HG03045 (cell line): ENCODE measurements around the gene EIF4G3.
"Not testable (repeated sequence)": the region's sequence is repeated elsewhere in the genome, so short reads cannot be mapped to it uniquely, and the experiment has no call there.

ENCODE experiments used
- ATAC-seq: cut with Tn5 transposase; IDR thresholded peaks from one replicate; pipeline ENCODE4 v1.9.1; 2021; ENCODE audit warnings: mild to moderate bottlenecking, moderate library complexity; ENCODE audit not compliant: unreplicated experiment

The EIF4G3 gene

DNA sequence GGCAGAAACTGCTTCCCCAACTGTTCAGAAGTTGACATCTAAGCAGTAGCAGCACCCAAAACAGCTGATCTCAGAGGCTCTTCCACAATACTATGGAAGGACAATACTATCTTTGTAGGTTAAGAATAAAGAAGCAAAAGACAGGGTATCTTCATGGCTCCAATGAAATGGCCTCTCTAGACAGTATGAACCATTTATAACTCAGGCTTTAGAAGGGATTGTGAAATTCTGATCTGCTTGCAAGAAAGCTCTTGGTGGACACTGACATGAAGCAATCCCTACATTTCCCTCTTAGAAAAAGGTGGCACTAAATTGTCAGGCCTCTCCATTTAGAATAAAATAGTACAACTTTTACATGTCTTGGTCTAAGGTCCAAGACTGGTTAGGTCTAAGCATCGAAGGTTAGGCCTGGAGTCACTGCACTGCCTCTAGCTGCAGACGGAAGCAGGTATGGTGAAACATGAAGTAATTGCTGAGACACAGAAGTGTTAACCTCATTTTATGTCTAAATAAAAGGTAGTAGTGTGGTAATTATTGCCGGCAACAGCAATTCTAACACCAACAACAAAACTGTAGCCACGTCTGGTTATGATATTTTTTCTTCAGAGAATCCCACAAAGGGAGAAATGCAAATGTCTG lies 339.0 kb downstream of the EIF4G3 start:
- no peak for ATAC-seq

DNA sequence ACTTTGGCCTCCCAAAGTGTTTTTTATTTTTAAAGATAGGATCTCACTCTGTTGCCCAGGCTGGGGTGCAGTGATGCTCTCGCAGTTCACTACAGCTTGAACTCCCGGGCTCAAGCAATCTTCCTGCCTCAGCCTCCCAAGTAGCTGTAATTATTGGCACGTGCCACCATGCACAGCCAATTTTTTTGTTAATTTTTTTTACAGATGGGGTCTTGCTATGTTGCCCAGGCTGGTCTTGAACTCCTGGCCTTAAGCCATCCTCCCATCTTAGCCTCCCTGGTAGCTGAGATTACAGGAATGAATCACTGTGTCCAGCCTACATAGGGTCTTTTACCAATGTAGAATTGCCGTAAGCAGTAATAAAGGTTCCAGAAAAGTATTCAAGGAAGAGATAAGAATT lies 340.5 kb downstream of the EIF4G3 start:
- no peak for ATAC-seq

DNA sequence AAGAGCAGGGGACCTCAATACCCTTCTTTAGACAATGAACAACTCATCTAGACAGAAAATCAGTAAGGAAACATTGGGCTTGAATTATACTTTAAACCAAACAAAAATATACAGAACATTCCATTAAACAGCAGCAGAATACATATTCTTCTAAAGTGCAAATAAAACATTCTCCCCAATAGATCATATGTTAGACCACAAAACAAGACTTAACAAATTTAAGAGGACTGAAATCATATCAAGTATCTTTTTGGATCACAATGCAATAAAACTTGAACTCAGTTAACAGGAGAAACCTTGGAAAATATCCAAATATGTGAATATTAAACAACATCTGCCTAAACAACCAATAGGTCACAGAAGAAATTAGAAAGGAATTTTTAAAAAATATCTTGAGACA lies 341.9 kb downstream of the EIF4G3 start:
- ATAC-seq, result no peak

DNA sequence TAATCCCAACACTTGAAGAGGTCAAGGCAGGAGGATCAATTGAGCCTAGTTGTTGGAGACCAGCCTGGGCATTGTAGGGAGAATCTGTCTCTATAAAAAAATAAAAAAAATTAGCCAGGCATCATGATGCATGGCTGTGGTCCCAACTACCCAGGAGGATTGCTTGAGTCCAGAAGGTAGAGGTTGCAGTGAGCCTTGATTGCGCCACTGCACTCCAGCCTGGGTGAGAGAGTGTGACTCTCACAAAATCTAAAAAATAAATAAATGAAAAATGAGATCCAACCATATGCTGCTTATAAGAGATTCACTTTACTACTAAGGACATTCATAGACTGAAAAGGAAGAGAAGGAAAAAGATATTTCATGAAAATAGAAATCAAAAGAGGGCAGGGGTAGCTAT lies 342.5 kb downstream of the EIF4G3 start:
- ATAC-seq, result no peak

DNA sequence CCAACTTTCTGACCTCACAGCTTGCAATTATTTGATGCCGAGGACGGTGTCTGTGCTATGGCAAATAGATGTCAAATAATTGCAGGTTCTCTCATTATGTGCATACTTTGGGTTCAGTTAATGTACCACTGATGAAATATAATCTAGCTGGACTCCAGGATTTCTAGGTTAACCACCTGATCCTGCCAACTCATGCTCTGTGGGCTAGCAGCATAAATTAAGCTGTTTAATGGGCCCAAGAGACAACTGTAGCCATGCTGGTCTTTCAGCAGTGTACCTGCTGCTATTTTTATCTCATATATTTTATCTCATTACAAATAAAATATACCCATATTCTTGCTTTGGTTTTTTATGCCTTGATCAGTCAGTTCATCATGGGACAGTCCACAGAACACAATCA lies 346.3 kb downstream of the EIF4G3 start:
- ATAC-seq, result no peak

DNA sequence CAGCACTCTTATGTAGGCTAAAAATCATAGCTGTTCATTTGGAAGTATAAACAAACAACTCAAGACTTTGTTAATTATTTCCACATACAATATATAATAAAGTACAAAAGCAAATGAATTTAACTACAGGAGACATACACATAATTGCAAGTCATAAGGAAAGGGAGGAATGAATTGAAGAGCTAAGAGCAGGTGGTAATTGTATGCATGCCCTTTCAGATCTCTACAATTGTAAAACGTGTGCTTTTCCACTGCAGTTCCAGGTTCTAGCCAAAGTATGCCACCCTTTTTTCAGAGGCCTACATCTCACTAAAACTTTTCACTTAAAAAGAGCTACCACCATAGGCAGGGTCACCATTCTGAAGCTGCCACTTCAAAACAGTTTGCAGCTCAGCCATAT lies 346.8 kb downstream of the EIF4G3 start:
- ATAC-seq, result no peak

DNA sequence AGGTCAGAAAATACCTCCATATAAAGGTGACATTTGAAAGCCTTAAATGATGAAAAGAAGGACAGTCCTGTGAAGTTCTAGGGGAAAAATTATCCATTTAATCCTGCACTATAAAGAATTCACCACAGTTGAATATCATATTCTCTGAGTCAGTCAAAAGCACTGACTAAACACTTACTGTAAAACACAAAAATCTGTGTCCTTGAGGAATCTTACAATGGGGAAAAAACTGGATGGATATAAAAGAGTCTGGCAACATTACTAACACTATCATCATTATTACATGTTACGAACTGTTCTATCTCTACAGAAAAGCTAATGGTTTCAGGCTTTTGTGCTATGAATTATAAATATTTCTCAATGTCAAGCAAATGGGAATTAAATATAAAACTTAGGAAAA lies 347.2 kb downstream of the EIF4G3 start:
- ATAC-seq, result no peak

DNA sequence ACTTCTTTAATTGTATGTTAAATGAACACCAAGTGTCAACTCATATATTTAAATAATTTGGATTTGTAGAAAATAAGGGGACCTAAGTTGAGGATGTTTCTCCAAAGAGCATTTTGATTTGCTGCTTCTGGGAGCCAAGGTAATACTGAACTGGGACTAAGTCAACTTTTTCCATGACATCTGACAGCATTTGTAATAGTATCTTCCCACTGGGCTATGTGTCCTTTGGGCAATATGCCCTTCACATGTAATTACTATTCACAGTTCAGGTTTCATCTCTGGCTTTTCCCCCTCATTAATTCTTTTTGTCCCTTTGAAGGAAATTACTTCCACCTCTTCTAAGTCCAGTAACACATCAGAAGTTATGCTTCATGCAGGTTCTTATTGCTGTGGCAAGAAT lies 352.9 kb downstream of the EIF4G3 start:
- no peak for ATAC-seq

DNA sequence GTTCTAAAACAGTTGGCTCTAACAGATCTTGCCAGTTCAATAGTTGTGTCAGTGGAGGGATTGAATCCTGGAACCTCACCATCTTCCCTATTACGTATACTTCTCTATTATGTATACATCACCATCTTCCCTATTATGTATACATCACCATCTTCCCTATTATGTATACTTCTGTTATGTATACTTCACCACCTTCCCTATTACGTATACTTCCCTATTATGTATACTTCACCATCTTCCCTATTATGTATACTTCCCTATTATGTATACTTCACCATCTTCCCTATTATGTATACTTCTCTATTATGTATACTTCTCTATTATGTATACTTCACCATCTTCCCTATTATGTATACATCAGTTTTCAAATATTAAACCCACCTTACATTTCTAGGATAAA lies 355.2 kb downstream of the EIF4G3 start:
- no peak for ATAC-seq

DNA sequence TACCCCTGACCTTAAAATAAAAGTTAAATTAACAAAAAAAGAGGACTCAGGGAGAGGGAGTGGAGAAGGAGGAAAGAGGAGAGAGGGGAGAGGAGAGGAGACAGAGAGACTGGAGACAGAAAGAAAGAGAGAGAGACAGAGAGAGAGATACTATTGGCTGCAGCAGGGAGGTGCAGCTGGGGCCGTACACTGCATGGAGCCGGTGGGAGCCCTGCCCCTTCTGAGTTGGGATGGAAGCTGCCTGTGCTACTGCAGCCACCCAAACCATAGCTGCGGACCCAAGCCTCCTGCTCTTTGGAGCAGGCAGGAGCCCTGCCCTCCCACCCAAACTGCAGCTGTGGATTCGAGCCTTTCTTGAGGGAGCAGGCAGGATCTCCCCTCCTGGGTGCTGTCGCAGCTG lies 356.9 kb downstream of the EIF4G3 start:
- ATAC-seq, result no peak

DNA sequence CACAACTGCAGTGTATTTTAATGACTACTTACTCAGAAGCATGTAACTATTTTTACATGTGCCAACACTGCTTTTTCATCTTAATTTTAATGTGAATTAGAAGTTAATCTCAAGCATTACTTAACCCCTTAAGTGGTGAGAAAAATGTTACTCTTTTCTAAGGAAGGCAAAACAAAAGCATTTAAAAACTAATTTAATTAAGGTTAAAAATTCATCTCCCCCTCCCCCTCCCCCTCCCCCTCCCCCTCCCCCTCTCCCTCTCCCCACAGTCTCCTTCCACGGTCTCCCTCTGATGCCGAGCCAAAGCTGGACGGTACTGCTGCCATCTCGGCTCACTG lies 362.2 kb downstream of the EIF4G3 start:
- no peak for ATAC-seq

DNA sequence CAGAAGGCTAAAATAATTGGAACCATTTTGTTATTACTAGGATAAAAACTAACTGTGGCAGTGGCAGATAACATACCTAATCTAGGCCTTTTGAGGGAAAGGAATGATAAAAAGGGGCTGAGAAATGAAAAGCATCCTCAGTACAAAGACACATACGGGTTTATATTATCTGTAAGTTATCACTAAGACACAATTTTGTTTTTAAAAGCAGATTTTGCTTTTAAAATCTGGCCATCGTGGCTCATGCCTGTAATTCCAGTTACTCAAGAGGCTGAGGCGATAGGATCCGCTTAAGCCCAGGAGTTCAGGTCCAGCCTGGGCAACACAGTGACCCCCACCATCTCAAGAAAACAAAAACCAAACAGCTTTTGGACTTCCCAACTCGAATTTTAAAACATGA lies 364.8 kb downstream of the EIF4G3 start:
- ATAC-seq, result no peak

DNA sequence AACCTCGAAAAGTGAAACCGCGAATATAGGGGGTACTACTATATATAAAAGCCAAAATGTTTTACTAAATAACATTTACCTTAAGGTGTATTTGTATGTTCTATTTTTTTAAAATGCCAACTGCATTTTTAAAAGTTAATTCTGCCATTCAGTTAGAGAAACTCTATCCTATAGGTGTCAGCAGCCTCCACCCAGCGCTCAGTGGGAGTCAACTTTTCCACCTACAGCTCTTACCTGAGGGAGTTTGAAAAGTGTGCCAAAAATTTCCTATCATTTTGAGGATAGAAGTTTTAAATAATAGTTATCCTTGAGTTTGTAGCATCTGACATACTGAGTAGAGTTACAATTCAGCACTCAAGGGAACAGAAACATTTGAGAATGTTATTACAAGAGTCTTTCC lies 383.5 kb downstream of the EIF4G3 start:
- ATAC-seq, result no peak

DNA sequence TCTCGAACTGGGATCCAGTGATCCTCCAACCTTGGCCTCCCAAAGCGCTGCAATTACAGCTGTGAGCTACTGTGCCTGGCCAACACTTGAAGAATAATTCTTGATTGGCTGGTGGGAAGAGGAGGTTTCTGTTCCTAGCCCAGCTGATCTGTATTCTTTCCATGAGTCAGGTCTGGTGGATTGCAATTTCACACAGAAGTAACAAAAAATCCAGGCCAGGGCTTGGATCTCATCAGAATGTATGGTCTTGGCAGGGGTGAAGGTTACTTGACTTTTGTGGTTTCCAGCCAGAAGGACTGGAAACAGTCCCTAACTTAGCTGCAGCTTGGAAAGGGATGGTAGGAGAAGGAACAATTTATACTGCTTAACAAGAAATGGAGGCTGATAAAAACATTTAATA lies 384.5 kb downstream of the EIF4G3 start:
- ATAC-seq, result no peak

DNA sequence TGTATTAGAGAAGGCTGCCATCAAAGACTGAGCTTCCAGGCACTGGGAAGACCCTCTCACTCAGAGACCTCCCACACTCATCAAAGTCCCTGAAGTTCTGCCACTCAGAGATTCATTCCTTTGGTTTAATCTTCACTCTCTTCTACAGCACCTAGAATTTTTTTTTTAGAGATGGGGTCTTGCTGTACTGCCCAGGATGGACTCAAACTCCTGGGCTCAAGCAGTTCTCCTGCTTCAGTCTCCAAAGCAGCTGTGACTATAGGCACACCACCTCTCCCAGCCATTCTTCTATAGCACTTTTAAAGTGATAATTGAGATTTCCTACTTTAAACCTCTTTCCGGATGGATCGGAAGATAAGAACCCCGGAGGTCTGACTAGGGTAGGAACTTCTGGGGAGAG lies 385.9 kb downstream of the EIF4G3 start:
- no peak for ATAC-seq

DNA sequence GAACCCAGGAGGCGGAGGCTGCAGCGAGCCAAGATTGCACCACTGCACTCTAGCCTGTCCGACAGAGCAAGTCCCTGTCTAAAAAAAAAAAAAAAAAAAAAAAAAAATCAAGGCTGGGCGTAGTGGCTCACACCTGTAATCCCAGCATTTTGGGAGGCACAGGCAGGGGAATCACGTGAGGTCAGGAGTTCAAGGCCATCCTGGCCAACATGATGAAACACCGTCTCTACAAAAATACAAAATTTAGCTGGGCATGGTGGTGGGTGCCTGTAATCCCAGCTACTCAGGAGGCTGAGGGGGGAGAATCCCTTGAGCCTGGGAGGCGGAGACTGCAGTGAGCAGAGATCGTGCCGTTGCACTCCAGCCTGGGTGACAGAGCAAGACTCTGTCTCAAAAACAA lies 387.1 kb downstream of the EIF4G3 start:
- ATAC-seq, result not testable (repeated sequence)

DNA sequence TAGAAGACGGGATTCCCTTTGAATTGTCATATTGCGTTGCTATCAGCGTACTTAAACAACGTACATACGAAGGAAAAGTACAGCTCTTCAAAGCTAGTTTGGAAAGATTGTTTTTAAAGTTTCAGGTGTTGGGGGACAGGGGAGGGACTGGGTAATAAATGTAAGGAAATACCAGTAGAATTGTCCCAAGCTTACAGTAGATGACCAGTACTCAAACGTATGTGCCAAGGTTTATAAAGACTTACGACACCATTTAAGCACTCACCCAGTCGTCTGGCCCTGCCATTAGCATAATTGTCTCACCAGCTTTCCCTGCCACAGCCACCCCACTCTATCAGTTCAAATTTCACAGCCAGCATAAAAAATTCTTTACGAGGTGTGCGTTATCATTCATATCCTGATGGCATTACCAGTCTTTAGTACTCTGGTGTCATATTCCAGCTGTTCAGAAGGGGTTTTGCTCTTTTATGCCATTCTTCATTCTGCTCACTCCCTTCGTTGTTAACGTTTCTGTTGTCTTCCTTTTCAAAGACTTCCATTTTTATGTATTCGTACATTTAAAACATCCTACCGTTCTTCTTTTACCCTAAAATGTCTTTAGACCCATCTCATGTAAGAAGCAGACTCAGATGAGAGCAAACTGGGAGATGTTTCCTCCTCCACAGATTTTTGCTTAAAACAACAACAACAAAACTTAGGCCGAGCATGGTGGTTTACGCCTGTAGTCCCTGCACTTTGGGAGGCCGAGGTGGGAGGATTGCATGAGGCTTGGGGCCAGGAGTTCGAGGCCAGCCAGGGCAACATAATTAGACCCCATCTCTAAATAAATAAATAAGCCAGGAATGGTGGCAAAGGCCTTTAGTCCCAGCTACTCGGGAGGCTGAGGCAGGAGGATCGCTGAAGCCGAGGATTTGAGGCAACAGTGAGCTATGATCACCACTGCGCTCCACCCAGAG lies 388.6 kb downstream of the EIF4G3 start:
- no peak for ATAC-seq

DNA sequence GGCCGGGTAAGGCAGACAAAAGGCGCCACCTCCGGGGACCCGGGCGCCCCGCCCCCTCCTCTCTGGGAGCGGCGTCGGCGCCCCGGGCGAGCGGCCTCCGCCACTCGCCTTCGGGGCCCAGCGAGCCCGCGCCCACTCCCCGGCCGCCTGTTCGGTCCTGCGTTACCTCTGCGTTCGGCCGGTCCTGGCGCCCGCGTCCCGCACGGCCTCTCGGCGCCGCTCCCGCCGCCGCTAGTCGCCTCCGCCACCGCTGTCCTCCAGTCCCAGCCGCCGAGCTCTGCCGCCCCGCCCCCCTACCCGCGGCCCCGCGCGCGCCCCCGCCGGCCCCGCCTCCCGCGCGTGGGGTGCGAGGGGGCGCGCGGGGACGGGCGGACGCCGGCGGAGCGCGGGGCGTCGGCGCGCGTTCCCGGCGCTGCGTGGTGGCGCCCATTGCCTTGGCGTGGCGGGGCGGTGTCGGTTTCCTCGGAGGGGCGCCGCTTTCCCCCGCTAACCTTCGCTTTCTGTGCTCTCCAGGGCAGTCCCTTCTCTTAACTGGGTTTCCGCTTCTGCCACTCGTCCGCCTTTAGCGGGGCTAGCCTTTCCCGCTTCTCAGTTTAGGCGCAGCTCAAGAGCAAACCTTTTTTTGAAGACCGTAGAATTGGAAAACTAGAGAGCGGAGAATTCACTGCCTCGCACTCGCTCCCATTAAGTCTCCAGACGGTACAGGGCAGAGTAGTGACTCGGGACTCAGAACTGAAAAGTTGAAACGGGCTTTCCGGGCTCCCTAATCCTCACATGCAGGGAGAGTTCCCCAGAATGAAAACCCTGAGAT lies 389.5 kb downstream of the EIF4G3 start, which contains the start of gene HP1BP3:
TSS of gene HP1BP3 (minus strand) at position 279 of the 811 bp plus-strand sequence. CDS start 6,867 bp downstream, outside the sequence.
- peak; percentile 47 for ATAC-seq

DNA sequence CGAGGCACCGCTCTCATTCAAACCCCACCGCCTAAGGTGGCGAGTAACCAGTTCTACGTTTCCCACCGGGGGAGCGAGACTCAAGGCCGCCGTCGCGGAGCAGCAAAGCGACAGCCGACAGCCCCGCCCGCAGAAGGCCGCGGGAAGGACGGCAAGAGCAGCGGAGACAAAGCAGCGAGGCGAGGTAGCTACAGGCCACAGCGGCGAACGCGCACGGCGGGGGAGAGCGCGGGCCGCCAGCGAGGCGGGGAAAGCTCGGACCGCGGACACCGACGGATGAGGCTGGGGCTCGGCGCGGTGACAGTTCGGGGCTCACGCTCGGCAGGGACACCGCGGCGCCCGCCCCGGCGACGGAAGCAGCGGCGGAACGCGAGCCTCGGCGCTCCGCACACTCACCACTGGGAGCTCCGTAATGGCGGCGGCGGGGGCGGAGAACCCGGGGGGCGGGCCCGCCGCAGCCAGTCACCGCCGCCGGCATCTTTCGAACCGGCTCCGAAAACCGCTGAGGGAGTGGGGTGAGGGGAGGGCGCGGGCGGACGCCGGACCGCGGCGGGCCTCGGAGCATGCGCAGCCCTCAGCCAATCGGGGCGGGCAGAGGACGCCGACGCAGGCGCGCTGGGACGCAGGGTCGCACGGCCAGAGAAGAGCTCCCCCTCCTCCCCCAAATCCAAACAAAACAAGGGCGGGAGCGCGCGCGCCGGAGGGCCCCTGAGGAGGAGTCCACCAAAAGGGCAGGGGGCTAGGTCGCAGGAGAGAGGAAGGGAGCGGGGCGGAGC lies 390.3 kb downstream of the EIF4G3 start:
- peak; percentile 84 for ATAC-seq

DNA sequence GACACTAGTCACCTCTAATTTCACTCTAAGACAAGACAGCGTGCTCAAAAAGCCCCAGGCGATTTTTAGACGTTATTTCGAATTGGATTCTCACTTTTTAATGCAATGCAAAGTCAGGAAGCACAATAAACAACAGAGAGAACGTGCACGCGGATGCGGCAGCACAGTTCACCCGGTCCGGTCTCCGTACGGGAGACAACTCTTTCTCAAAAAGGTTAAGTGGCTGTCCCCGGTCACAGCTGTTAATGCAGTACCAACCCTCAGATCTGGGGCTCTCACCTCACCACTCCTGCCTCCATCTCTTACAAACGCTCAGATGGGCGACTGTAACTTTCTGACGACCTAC lies 390.8 kb downstream of the EIF4G3 start:
- no peak for ATAC-seq

DNA sequence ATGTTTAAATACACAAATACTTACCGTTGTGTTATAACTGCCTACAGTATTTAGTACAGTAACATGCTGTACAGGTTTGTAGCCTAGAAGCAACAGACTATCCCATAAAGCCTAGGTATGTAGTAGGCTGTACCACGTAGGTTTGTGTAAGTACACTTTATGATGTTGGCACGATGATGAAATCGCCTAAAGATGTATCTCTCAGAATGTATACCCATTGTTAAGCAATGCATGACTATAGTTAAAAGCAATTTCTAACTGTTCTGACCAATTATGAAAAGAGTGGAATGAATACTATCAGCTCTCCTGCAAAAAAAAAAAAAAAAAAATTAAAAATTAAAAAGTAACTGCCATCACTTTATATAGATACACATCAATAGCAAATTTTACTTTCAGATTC lies 401.0 kb downstream of the EIF4G3 start:
- ATAC-seq, result no peak
